ENCODE results near the gene PTPN11. TPM values are rescaled to one million over a fixed set of nuclear protein-coding genes. Genes with fewer than 3 reads are reported as not detected.

PTPN11 gene
- total RNA-seq, 2 donors from 2014 or later, result 61.0 to 61.3 TPM

- intact Hi-C loops (cut with DNase I), result no loop called here
- DNase-seq (ENCODE audit: low spot score), result no peak
- H3K36me3 ChIP-seq, result no peaks in the 10 kb centered on the region
- WGBS, result 80% methylated on average over 5 of the region's 5 CpGs
- TF ChIP-seq POLR2AphosphoS5 (IDR thresholded peaks at IDR 0.05), result no peak
- no peak for TF ChIP-seq CTCF (IDR thresholded peaks at IDR 0.05)
- no peak for TF ChIP-seq POLR2A (IDR thresholded peaks at IDR 0.05)
- no peaks in the 10 kb centered on the region for H3K4me1 ChIP-seq (replicated peaks)
- no peaks in the 10 kb centered on the region for H3K27me3 ChIP-seq (replicated peaks; ENCODE audit: insufficient read depth)
- no peak overlapping the region for H3K27ac ChIP-seq
- no peak overlapping the region for H3K4me3 ChIP-seq
- no peaks in the 10 kb centered on the region for H3K9me3 ChIP-seq
These were observed 105.1 kb downstream of the PTPN11 start for GRCh38 chr12:112523856-112524255.

GRCh38 chr12:112524269-112524668, 105.5 kb downstream of the PTPN11 start:
- 84% methylated on average over 4 of the region's 4 CpGs for WGBS
- no peak for DNase-seq (ENCODE audit: low spot score)
- Histone ChIP-seq H3K27ac (no peak overlapping the region), H3K27me3 (replicated peaks; ENCODE audit: insufficient read depth) (no peaks in the 10 kb centered on the region), H3K9me3 (no peaks in the 10 kb centered on the region), H3K4me1 (replicated peaks) (no peaks in the 10 kb centered on the region), H3K36me3 (no peaks in the 10 kb centered on the region), H3K4me3 (no peak overlapping the region)
- TF ChIP-seq POLR2AphosphoS5 (IDR thresholded peaks at IDR 0.05) (no peak), CTCF (IDR thresholded peaks at IDR 0.05) (no peak), POLR2A (IDR thresholded peaks at IDR 0.05) (no peak)
- intact Hi-C loops (cut with DNase I), result no loop called here

GRCh38 chr12:112524676-112525425, 106.1 kb downstream of the PTPN11 start:
- TF ChIP-seq CTCF (IDR thresholded peaks at IDR 0.05), result no peak
- TF ChIP-seq POLR2AphosphoS5 (IDR thresholded peaks at IDR 0.05), result no peak
- TF ChIP-seq POLR2A (IDR thresholded peaks at IDR 0.05), result no peak
- H3K9me3 ChIP-seq, result no peaks in the 10 kb centered on the region
- no peak overlapping the region for H3K4me3 ChIP-seq
- no peaks in the 10 kb centered on the region for H3K36me3 ChIP-seq
- H3K4me1 ChIP-seq (replicated peaks), result no peaks in the 10 kb centered on the region
- 56% methylated on average over 5 of the region's 5 CpGs for WGBS
- no peak overlapping the region for H3K27ac ChIP-seq
- H3K27me3 ChIP-seq (replicated peaks; ENCODE audit: insufficient read depth), result no peaks in the 10 kb centered on the region
- intact Hi-C loops (cut with DNase I), result no loop called here
- no peak for DNase-seq (ENCODE audit: low spot score)

GRCh38 chr12:112525426-112525809, 106.7 kb downstream of the PTPN11 start:
- no peak overlapping the region for H3K27ac ChIP-seq
- 92% methylated on average over 6 of the region's 6 CpGs for WGBS
- intact Hi-C loops (cut with DNase I), result no loop called here
- no peak for DNase-seq (ENCODE audit: low spot score)
- TF ChIP-seq CTCF (IDR thresholded peaks at IDR 0.05), result no peak
- TF ChIP-seq POLR2A (IDR thresholded peaks at IDR 0.05), result no peak
- no peak for TF ChIP-seq POLR2AphosphoS5 (IDR thresholded peaks at IDR 0.05)
- no peaks in the 10 kb centered on the region for H3K9me3 ChIP-seq
- no peaks in the 10 kb centered on the region for H3K36me3 ChIP-seq
- no peak overlapping the region for H3K4me3 ChIP-seq
- no peaks in the 10 kb centered on the region for H3K4me1 ChIP-seq (replicated peaks)
- no peaks in the 10 kb centered on the region for H3K27me3 ChIP-seq (replicated peaks; ENCODE audit: insufficient read depth)

GRCh38 chr12:112527082-112527481, 108.3 kb downstream of the PTPN11 start:
- Histone ChIP-seq H3K9me3 (no peaks in the 10 kb centered on the region), H3K27ac (no peak overlapping the region), H3K36me3 (no peaks in the 10 kb centered on the region), H3K27me3 (replicated peaks; ENCODE audit: insufficient read depth) (no peaks in the 10 kb centered on the region), H3K4me3 (no peak overlapping the region), H3K4me1 (replicated peaks) (no peaks in the 10 kb centered on the region)
- intact Hi-C loops (cut with DNase I), result no loop called here
- DNase-seq (ENCODE audit: low spot score), result no peak
- no peak for TF ChIP-seq POLR2A (IDR thresholded peaks at IDR 0.05)
- no peak for TF ChIP-seq POLR2AphosphoS5 (IDR thresholded peaks at IDR 0.05)
- TF ChIP-seq CTCF (IDR thresholded peaks at IDR 0.05), result no peak

Data from prostate gland (tissue), 2 donors.